Panc1 (cell line): Measurements from ENCODE around the gene SERP2.

Experiments used
- CTCF ChIP-seq: fragments of 450-650 bp; IDR thresholded peaks from 2 replicates; pipeline ENCODE4 v1.5.1; 2017; ENCODE audit warnings: mild to moderate bottlenecking
- POLR2AphosphoS5 ChIP-seq: IDR thresholded peaks from 2 replicates; pipeline ENCODE4 v1.6.1; 2012; ENCODE audit warnings: mild to moderate bottlenecking, low read depth, low read length, moderate library complexity
- REST ChIP-seq, 2 experiments: IDR thresholded peaks; 2 replicates each; pipeline ENCODE4 v1.6.1; 2011 to 2012; ENCODE audit warnings: low read depth in 2 of 2, control low read depth in 1 of 2, low read length in 1 of 2, mild to moderate bottlenecking in 1 of 2, moderate library complexity in 1 of 2; ENCODE audit not compliant: insufficient read depth in 1 of 2
- TCF7L2 ChIP-seq: IDR thresholded peaks from 2 replicates; pipeline ENCODE4 v1.6.1; 2011; ENCODE audit warnings: mild to moderate bottlenecking, low read depth, low read length, inconsistent platforms

DNA sequence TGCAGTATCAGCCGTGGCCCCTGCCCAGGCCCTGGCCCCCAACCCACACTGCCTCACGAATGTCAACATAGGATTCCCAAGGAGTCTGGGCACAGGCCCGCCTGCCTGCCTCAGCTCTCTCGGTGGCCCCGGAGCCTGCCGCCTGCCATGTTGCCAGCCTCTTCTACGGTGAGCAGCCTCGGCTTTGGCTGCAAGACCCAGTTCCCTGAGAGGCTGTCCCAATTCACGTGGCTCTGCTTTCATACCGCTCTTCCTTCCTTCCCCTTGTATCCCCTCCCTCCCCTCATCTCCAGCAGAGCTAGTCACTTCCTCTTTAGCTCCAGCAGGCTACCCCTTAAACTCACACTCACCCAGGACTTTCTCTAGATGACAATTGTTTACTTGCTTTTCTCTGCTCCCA is 42.7 kb downstream of the SERP2 start:
- TF ChIP-seq CTCF = no peak
- TF ChIP-seq TCF7L2 = no peak
- no peak for TF ChIP-seq POLR2AphosphoS5
- TF ChIP-seq REST (IDR thresholded peaks at IDR 0.05; ENCODE audit: insufficient read depth in 1 of 2, low read depth in 2 of 2, low read length in 1 of 2) = no peak
